UCSD-AML1 (cell line): Measurements from ENCODE around the gene PANK4.
"Not testable (repeated sequence)": the region's sequence is repeated elsewhere in the genome, so short reads cannot be mapped to it uniquely, and the experiment has no call there.

Experiments used
- DNase-seq: peaks from one replicate; lab custom pipeline; 2025; ENCODE audit not compliant: unreplicated experiment; lab: John Stamatoyannopoulos, UW

Gene PANK4

DNA sequence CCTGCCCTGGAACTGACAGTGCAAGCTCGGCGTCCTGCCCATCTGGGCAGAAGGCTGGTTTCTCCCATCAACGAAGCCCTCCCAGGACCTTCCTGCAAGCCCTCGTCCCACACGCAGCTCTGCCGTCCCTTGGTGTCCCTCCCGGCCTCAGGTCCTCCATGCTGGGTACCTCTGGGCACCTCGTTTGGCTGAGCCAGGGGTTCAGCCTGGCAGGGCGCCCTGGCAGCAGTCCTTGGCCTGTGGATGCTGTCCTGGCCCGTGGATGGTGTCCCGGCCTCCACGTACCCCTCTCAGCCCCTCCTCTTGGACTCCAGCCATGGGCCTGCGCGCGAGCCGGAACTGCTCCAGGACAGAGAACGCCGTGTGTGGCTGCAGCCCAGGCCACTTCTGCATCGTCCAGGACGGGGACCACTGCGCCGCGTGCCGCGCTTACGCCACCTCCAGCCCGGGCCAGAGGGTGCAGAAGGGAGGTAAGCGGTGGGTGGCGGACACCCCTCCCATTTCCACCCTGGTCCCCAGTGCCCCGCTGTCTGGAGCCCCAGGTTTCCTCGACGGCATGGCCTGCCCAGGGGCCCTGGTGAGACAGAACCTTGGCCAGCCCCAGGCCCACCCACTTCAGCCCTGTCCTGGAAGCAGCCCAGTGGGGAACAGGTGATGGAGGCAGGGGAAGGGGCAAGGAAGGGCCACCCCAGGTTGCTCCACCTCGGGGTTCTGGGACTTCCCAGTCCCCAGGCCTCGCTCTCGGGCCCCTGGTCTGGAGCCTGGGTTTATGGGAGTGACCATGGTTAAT, 33.3 kb upstream of the PANK4 start:
- DNase-seq: no peak

DNA sequence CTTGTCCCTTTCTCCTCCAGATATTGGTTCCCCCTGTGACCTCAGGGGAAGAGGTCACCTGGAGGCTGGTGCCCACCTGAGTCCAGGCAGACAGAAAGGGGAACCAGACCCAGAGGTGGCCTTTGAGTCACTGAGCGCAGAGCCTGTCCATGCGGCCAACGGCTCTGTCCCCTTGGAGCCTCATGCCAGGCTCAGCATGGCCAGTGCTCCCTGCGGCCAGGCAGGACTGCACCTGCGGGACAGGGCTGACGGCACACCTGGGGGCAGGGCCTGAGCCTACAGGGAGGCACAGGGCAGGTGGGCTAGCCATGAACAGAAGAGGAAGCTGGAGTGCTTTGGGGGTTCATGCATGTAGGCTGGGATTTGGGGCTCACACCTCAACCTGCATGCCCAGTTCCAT, 32.5 kb upstream of the PANK4 start:
- DNase-seq: no peak

DNA sequence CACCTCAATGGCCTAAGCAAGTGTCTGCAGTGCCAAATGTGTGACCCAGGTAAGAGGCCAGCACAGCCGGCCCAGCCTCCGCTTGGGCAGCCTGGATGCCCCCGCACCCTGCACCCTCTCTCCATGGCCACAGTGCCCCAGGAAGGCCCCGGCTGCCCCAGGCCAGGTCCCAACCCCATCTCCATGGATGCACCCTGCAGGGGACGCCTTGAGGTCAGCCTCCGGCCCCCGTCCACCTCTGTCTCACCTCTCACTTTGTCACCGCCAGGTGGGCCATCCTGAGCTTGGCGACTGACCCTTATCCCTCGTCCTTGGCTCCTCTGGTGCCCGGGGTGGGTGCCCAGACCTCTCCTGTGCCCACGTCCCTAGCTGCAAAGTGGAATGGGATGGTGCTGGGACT, 32.0 kb upstream of the PANK4 start:
- DNase-seq: no peak

DNA sequence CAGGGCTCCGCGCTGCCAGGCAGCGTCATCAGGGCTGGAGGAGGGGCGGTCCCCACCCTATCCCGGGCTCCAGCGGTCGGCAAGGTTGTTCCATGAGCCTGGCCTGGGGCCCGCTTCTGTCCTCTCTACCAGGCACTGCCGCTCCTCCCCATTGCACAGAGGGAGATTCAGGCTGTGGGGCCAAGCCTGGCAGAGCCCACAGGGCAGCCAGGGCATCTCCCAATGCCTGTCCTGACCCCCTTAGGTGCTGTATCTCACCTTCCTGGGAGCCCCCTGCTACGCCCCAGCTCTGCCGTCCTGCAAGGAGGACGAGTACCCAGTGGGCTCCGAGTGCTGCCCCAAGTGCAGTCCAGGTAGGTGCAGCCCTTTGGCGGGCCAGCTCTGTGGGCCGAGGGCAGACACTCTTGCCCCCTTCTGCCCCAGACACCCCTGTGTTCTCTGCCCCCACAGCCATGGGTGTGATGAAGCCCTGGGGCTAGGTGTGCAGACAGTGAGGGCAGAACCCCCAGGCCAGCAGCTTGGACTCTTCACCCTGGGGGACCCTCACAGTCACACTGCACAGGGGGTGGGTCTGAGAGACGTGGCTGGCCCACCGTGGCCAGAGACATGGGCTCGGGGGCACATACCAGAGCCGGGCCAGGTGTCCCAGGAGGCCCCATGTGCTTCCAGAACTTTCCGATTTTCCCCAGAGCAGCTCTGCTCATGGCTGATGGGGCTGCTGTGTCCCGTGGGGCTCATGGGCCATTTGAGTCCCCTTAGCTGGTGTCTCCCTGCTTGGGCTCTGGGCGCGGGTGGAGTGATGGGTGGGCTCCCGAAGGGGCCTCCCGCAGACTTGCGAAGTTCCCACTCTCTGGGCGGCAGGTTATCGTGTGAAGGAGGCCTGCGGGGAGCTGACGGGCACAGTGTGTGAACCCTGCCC, 31.3 kb upstream of the PANK4 start:
- no peak for DNase-seq

DNA sequence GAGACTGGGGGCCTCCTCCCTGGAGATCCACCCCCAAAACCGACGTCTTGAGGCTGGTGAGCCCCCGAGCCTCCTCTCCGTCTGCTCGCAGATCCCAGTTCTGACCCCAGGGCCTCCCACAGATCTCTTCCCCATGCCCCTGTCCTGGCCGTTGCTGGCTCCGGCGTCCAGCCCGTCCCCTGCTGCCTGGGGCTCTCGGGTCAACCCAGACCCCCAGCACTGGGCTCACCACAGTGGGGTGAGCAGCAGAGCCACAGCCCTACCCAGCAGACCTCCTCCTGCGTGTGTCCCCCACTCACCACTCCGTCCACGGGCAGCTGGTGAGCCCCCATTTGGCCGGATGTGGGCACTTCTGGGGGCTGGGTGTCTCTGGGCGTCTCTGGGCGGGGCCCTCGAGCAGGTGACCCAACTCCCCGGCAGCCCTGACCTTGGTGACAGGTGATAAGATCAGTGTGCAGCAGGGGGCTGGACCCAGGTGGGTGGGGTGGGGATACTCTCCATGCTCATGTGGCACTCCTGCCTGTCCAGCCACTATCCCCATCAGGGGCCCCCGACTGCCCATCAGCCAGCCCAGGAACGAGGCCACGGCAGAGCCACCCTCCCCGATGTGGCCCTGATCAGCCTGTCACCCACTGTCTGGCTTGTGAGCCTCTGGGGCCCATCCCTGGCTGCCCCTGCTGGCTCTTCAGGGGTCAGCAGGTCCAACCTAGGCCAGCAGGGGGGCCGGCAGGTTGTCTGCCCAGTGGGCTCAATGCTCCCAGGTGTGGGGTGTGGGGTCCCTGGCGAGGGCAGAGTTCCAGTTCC, 30.5 kb upstream of the PANK4 start:
- peak; percentile 66 for DNase-seq

DNA sequence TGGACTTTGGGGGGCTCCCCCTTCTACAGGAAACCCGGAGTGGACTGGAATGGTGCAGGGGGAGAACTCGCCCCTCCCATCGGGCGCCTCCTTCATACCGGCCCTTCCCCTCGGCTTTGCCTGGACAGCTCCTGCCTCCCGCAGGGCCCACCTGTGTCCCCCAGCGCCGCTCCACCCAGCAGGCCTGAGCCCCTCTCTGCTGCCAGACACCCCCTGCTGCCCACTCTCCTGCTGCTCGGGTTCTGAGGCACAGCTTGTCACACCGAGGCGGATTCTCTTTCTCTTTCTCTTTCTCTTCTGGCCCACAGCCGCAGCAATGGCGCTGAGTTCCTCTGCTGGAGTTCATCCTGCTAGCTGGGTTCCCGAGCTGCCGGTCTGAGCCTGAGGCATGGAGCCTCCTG, 29.9 kb upstream of the PANK4 start, which contains the start of gene TNFRSF14:
Gene TNFRSF14, plus strand, starts transcription at position 95 of the 401 bp plus-strand sequence. Its CDS starts 294 bp downstream, at position 389.
- no peak for DNase-seq

DNA sequence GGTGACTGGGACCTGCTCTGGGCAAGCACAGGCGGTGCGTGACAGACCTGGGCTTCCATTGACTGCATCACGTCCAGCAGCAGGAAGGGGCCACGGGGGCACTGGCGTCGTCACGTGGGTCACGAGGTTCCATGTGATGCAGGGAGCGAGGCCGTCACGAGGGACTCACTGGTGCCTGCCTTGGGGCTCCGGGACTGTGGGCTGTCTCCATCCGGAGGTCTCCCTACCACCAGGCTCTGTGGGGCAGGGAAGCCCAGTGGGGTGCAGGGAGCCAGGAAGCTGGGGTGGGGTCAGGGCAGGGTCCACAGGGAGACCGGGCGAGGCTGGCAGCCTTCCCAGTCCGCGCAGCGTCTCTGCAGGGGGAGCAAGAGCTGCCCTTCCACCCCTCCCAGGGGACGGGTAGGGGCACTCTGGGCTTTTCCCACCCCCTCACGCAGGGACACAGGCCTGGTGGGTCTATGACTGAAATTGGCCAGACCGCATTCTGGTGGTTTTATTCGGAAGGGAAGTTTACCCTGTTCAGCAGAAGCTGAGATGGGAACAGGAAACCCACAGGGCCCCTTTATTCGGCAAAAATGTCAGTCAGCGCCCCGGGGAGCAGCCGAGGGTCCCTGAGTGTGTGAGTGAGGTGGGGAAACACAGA, 29.4 kb upstream of the PANK4 start:
- peak; percentile 97 for DNase-seq

DNA sequence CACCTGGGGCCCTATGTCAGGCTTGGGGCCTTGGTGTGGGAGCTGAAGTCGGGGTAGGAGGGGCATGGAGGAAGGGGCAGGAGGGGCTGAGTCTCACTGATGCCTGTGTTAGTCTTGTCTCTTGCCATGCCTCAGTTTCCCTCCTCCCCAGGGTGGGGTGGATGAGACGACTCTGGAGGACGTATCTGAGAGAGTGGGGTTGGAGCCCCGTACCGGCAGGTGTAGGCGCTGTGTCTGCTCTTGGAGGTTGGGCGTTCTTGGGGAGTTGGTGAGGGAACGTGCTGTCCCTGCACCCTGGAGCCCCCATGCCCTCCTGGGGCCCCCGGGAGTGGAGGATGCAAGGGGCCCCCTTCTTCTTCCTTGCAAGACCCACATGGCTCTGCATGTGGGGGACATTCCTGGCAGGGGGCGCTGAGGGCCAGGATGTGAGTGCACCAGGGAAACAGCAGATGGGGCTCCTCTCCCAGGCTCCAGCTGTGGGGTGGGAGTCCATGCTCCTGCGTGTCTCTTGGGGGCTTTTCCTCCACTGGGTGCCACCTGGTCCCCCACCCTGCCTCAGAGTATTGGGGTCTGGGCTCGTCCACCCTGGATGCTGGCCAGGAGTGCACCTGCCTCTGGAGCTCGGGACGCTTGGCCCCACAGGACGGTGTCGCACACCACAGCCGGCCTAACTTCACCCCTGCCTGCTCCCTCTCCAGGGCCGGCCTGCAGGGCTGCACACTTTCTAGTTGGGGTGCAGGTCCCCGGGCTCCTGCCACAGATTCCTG, 28.4 kb upstream of the PANK4 start:
- peak; percentile 69 for DNase-seq

DNA sequence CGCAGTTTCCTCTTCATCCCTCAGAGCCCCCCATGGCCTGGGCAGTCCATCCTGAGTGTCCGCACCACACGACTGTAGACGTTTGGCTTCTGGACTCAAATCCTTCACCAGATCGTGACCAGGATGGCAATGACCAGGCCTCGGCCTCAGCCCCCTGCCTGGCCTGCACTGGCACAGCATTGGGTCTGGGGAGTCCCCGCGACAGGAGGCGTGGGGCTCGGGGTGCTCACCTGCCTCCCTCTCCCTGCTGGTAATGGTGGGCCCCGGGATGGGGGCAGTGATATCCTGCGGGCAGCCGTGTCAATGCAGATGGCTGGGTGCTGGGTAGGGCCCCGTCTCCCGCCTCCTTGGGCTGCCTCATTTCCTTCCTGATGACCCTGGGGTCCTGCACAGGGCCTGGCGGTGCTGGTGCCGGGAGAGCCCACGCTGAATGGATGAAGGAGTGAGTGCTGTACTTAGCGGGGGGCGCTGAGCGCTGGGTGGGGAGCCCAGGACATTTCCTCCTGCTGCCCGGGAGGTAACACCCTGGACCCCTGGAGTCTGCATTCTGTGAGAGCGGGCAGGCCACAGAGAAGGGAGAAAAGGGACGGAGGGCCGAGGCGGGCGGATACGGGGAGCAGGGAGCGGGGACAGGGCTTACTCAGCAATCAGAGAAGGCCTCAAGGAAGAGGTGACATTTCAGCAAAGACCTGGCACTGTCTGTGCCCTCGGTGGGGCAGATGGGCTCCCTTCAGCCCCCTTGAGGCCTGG, 27.6 kb upstream of the PANK4 start:
- DNase-seq: no peak

DNA sequence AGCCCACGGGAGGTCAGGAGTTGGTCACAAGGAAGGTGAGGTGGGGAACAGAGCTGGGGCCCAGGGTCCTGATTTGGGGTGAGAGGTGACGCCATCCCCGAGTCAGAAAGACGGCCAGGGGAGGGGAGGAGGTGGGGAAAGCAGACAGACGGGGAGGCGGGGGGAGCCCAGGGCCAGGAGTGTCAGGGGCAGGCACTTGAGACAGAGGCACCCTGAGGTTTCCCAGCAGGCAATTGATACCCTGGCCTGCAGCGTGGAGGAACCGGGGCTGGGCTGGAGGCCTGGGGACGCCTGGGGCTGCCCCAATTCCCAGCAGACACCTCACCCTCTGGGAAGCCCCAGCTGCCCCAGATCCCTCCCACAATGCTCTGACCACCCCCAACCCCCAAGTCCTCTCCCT, 26.7 kb upstream of the PANK4 start:
- not testable (repeated sequence) for DNase-seq

DNA sequence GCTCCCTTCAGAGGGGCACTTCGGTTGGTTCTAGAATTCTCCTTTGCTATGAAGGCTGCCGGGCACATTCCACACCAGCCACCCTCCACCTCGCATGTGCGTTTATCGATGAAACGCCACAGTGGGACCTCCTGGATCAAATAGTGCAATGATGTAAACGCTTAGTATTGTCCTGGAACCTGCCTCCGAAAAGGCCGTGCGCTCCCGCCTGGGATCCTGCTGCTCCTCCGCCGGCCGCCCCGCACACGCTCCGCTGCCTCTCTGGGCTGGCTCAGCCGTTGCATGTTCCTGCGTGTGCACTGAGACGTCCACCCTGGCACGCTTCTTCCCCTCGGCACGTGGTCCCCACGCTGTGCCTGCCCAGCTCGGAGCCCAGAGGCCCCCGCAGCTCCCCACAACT, 25.8 kb upstream of the PANK4 start:
- DNase-seq: no peak

DNA sequence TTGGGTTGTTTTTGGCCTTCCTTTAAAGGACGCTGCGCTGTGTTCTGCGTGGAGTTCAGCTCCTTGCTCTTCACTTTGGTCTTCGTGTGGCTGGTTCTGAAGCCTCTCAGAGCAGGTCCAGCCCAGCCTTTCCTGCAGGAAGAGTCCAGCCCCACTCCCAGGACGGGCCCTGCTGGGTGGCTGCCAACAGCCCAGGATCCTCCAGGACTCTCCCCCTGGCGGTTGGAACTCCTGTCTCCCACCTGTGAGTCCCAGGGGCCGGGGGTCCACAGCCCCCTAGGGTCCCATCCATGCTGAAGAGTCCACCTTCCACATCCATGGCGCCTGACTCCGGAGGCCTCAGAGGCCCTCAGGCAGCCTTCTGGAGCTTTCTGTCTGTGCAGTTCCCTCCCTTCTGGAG, 25.1 kb upstream of the PANK4 start:
- not testable (repeated sequence) for DNase-seq

DNA sequence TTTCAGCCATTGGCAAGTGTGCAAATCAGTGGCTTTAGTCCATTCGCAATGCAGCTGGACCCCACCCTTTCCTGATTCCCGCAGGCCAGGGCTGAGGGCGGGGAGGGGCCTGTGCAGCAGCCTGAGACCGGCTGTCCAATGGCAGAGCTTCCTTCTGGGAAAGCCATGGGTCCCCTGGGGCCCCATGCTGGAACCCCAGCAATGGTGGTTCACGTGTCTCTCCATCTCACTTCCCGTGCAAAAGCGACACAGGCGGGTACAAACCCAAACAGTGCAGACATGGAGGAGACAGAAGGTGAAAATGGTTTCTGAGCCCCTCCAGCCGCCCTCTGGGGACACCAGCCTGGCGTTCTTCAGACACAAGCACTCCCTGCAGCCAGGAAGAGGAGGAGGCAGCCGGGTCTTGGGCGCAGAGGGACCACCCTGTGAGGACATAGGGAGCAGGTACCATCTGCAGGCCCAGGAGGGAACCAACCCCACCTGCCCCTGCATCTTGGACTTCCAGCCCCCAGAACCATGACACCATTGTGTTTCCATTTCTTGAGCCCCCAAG, 24.0 kb upstream of the PANK4 start:
- not testable (repeated sequence) for DNase-seq

DNA sequence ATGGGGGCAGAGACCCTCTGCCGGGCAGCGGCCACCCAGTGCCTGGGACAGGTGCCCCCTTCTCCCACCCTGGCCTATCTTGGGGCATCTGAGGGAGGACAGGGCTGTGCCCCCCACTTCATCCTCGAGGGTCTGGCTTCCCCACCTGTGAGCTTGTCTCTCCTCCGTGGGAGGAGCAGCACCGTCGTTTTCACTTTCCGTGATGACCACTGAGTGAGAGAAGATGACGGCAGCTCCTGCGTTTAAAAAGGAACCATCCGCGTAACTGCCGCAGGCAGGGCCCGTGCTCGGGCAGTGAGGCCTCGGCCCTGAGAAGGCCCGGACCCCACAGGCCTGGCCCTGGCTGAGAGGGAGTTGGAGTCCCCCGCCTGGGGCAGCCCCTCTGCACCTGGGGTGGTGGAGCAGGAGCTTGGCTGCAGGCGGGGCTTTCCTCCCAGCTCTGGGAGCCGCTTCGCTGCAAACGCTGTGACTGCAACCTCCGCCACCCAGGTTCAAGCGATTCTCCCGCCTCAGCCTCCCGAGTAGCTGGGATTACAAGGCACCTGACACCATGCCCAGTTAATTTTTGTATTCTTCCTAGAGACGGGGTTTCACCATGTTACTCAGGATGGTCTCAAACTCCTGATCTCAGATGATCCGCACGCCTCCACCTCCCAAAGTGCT, 23.1 kb upstream of the PANK4 start:
- not testable (repeated sequence) for DNase-seq

DNA sequence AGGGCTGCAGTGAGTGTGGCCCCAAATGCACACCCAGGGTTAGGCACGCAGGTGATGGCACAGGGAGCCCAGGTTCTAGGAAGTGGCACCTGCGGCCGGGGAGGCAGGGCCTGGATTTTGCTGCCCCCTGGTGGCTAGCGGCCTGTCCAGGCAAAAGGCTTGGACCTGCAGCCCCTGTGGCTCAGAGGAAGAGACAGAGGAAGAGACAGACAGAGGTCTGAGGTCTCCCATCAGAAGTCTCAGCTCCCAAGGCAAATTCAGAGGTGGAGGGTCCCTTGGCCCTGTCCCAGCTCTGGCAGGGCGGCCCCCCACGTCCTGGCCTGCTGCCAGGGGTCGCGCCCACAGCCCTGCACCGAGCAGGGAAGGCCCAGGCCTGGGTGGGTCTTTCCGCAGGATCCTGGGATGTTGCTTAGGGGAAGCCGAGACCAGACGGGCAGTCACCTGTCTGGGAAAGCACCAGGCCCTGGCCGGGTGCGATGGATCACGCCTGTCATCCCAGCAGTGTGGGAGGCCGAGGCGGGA, 21.7 kb upstream of the PANK4 start:
- DNase-seq: peak; percentile 82

DNA sequence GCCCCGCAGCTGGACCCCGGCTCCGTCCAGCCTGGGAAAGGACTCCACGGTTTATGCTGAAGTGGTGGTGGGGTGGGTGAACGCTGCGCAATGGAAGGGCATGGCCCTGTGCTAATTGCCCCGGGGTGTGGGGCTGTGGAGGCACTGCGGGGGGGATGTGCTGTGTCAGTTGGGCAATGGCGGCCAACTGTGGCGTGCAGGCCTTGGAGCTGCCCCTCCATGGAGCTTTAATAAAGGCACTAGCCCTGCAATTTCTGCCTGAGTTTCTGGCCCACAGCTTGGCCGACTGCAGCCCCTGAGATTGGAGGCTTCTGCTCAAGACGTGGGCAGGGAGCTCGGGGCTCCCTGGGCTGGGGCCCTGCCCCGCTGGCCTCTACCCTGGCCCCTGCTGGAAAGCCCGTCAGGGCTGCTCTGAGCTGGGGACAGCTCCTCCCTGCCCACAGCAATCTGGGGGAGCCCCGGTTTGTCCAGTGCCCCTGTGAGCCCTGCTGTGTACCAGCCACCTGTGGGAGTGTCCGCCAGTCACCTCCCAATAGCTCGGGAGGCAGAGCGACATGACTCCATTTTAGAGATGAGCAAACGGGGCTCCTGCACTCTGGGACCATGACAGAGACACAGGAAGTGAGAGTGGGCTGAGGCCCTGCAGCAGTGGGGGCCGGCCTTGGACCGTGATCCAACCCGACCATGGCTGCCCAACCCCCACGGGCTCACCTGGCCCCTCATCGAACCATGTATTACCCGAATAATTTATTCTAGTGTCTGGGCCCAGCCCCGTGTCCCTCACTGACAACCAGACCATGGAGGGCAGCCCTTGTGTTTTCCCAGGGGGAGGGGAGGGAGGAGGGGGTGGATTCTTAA, 21.0 kb upstream of the PANK4 start:
- no peak for DNase-seq

DNA sequence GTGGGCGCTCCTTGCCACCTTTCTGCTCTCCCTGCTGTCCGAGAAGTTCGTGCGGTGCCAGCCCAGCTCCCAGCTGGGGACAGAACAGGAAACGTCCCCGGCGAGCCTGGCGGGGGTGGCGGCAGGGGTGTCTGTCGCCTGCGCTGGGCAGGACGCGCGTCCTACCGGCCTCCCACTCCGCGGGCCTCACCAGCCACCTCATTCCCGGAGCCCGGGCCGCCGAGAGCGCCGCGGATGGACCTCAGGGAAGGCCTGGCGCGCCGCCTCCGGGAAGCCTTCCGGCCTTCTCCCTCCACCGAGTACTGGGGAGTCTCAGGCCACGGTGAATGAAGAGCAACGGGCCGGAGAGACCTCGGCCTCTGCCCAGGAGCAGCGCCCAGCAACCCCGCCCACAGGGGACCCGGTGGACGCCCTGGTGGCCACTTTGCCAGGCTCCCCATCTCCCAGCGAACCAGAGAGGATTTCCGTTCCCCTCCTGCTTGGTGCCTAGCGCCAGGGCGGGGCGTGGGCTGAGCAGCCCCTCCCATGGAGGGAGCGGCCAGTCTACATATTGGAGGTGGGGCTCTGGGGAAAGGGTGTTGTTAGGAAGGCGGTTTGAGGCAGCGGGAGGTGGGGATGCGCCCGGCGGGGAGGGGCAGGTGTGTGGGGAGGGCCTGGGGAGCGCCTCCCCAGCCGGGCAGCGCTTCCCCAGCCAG, 20.3 kb upstream of the PANK4 start:
- peak; percentile 90 for DNase-seq
